IPS DF 6.9 (cell line): ENCODE data around the gene CENPVL3.
A peak's percentile ranks its signal among the peaks of the same experiment; 100 is the strongest.
"Not testable (repeated sequence)": the region's sequence is repeated elsewhere in the genome, so short reads cannot be mapped to it uniquely, and the experiment has no call there.

Source experiments
- DNase-seq: peaks from one replicate; pipeline ENCODE4 v3.0.0-alpha.2; 2013; ENCODE audit warnings: low read depth, low spot score
- H3K27ac ChIP-seq: one replicate; pipeline ENCODE4 v1.5.1; 2013; ENCODE audit warnings: low read length, control low read depth
- H3K27me3 ChIP-seq: 2 replicates; pipeline ENCODE4 v1.6.1; 2013; ENCODE audit warnings: mild to moderate bottlenecking, low read length; ENCODE audit not compliant: control insufficient read depth, insufficient read depth
- H3K36me3 ChIP-seq: 2 replicates; pipeline ENCODE4 v1.6.1; 2013; ENCODE audit warnings: low read length; ENCODE audit not compliant: control insufficient read depth, insufficient read depth
- H3K4me1 ChIP-seq: 2 replicates; pipeline ENCODE4 v1.6.1; 2013; ENCODE audit warnings: low read length; ENCODE audit not compliant: control insufficient read depth, insufficient read depth
- H3K4me3 ChIP-seq: 2 replicates; pipeline ENCODE4 v1.5.1; 2013; ENCODE audit warnings: mild to moderate bottlenecking, low read length
- H3K9me3 ChIP-seq: 2 replicates; pipeline ENCODE4 v1.6.1; 2013; ENCODE audit warnings: low read length, inconsistent platforms; ENCODE audit not compliant: control insufficient read depth, insufficient read depth
- WGBS: extraction: QIAGEN DNeasy Blood & Tissue Kit; methylation state at CpG from one replicate; pipeline ENCODE4 v1.1.7; 2013; ENCODE audit warnings: mixed read lengths, missing lambda C conversion rate; ENCODE audit not compliant: insufficient read length, insufficient coverage; 5-methylcytosine and 5-hydroxymethylcytosine counted together

The CENPVL3 gene

GRCh38 chrX:51618241-51619155 lies at the start of gene CENPVL3:
TSS of gene CENPVL3 (minus strand) at chrX:51618912. CDS start at chrX:51618873, 39 bp downstream.
- no CpG with 5 or more reads among the region's 81 CpGs for WGBS
- not testable (repeated sequence) for H3K36me3 ChIP-seq, H3K9me3 ChIP-seq

GRCh38 chrX:51665981-51666380 lies 47.3 kb upstream of the CENPVL3 start:
- H3K9me3 ChIP-seq = no peaks in the 10 kb centered on the region
- no peak for DNase-seq
- H3K36me3 ChIP-seq = no peaks in the 10 kb centered on the region
- no peak overlapping the region for H3K27ac ChIP-seq
- WGBS = no CpG with 5 or more reads among the region's 5 CpGs
- no peaks in the 10 kb centered on the region for H3K4me1 ChIP-seq
- H3K27me3 ChIP-seq = no peaks in the 10 kb centered on the region
- H3K4me3 ChIP-seq = no peak overlapping the region

More at GRCh38 chrX:51618241-51619155, at the start of gene CENPVL3:
- H3K4me3 ChIP-seq = peak within 1 kb of the TSS; percentile 28; the same call in 1 of the 2 replicates
- not testable (repeated sequence) for H3K27ac ChIP-seq, DNase-seq, H3K27me3 ChIP-seq, H3K4me1 ChIP-seq

- no peaks in the 10 kb centered on the region for H3K36me3 ChIP-seq
- no peaks in the 10 kb centered on the region for H3K4me1 ChIP-seq
- no CpG with 5 or more reads among the region's 2 CpGs for whole genome bisulfite sequencing
- H3K27me3 ChIP-seq = no peaks in the 10 kb centered on the region
- DNase-seq = no peak
- H3K4me3 ChIP-seq = no peak overlapping the region
- H3K9me3 ChIP-seq = no peaks in the 10 kb centered on the region
- no peak overlapping the region for H3K27ac ChIP-seq
Measured at GRCh38 chrX:51643377-51643776, 24.7 kb upstream of the CENPVL3 start.

- H3K9me3 ChIP-seq = no peaks in the 10 kb centered on the region
- WGBS = no CpG with 5 or more reads among the region's 19 CpGs
- peak; percentile 20 for DNase-seq
- no peak overlapping the region for H3K4me3 ChIP-seq
- H3K27ac ChIP-seq = no peak overlapping the region
- no peaks in the 10 kb centered on the region for H3K4me1 ChIP-seq
- no peaks in the 10 kb centered on the region for H3K27me3 ChIP-seq
- H3K36me3 ChIP-seq = no peaks in the 10 kb centered on the region
Measured at GRCh38 chrX:51641421-51642021, 22.8 kb upstream of the CENPVL3 start.

GRCh38 chrX:51636511-51636910 lies 17.8 kb upstream of the CENPVL3 start:
- not testable (repeated sequence) for H3K27ac ChIP-seq, DNase-seq, H3K4me1 ChIP-seq, H3K4me3 ChIP-seq, H3K36me3 ChIP-seq, H3K27me3 ChIP-seq, H3K9me3 ChIP-seq
- no CpG with 5 or more reads among the region's 7 CpGs for WGBS

GRCh38 chrX:51614353-51615012 lies 4.2 kb downstream of the CENPVL3 start:
- DNase-seq = no peak
- WGBS = no CpG with 5 or more reads among the region's 7 CpGs
- Histone ChIP-seq H3K27me3 (0 out of 2 replicates have a peak, but pooled peaks cover 2% of the 10 kb centered on the region), H3K9me3 (no peaks in the 10 kb centered on the region), H3K4me1 (no peaks in the 10 kb centered on the region), H3K4me3 (no peak overlapping the region), H3K36me3 (no peaks in the 10 kb centered on the region), H3K27ac (no peak overlapping the region)

- no peak for DNase-seq
- no peaks in the 10 kb centered on the region for H3K4me1 ChIP-seq
- no peak overlapping the region for H3K4me3 ChIP-seq
- H3K27ac ChIP-seq = no peak overlapping the region
- WGBS = no CpG with 5 or more reads among the region's 2 CpGs
- no peaks in the 10 kb centered on the region for H3K27me3 ChIP-seq
- no peaks in the 10 kb centered on the region for H3K36me3 ChIP-seq
- H3K9me3 ChIP-seq = no peaks in the 10 kb centered on the region
Measured at GRCh38 chrX:51608766-51609165, 9.9 kb downstream of the CENPVL3 start.

- H3K36me3 ChIP-seq = no peaks in the 10 kb centered on the region
- no peak overlapping the region for H3K27ac ChIP-seq
- H3K4me3 ChIP-seq = no peak overlapping the region
- no peaks in the 10 kb centered on the region for H3K9me3 ChIP-seq
- DNase-seq = no peak
- no peaks in the 10 kb centered on the region for H3K27me3 ChIP-seq
- no peaks in the 10 kb centered on the region for H3K4me1 ChIP-seq
- no CpG with 5 or more reads among the region's 1 CpG for WGBS
Measured at GRCh38 chrX:51608126-51608525, 10.6 kb downstream of the CENPVL3 start.

GRCh38 chrX:51606446-51606845 lies 12.3 kb downstream of the CENPVL3 start:
- H3K27me3 ChIP-seq = no peaks in the 10 kb centered on the region
- no peak overlapping the region for H3K4me3 ChIP-seq
- H3K4me1 ChIP-seq = no peaks in the 10 kb centered on the region
- no peaks in the 10 kb centered on the region for H3K9me3 ChIP-seq
- WGBS = no CpG with 5 or more reads among the region's 2 CpGs
- no peaks in the 10 kb centered on the region for H3K36me3 ChIP-seq
- H3K27ac ChIP-seq = no peak overlapping the region
- no peak for DNase-seq

- no peaks in the 10 kb centered on the region for H3K9me3 ChIP-seq
- H3K36me3 ChIP-seq = no peaks in the 10 kb centered on the region
- WGBS = no CpG with 5 or more reads among the region's 7 CpGs
- no peak overlapping the region for H3K27ac ChIP-seq
- DNase-seq = no peak
- no peaks in the 10 kb centered on the region for H3K4me1 ChIP-seq
- H3K4me3 ChIP-seq = no peak overlapping the region
- H3K27me3 ChIP-seq = no peaks in the 10 kb centered on the region
Measured at GRCh38 chrX:51598899-51599298, 19.8 kb downstream of the CENPVL3 start.
